Stimulated activated effector memory CD8-positive, alpha-beta T cell treated with anti-CD3 and anti-CD28 coated beads, Interleukin-12 subunit alpha, Interleukin-12 subunit beta, amount 100 ng/mL, for 72 hours (primary cell): ENCODE data around the gene TMEM141.
A peak's percentile ranks its signal among the peaks of the same experiment; 100 is the strongest.
"Not testable (repeated sequence)": the region's sequence is repeated elsewhere in the genome, so short reads cannot be mapped to it uniquely, and the experiment has no call there.

Experiments
- ATAC-seq: fragments of 150-1000 bp; cut with Tn5 transposase; 2 replicates; pipeline ENCODE4 v1.10.0; 2021
- DNase-seq, 2 donors: peaks; one replicate each; pipeline ENCODE4 v3.0.0; 2021 to 2022; ENCODE audit warnings: low spot score in 2 of 2
- H3K27ac Mint-ChIP-seq: one replicate; pipeline ENCODE4 v1.8.0; 2022; ENCODE audit warnings: mild to moderate bottlenecking, mixed read lengths
- H3K36me3 Mint-ChIP-seq: one replicate; pipeline ENCODE4 v1.8.0; 2022; ENCODE audit warnings: mild to moderate bottlenecking, mixed read lengths
- H3K4me1 Mint-ChIP-seq: one replicate; pipeline ENCODE4 v1.8.0; 2022; ENCODE audit warnings: mixed read lengths
- H3K4me3 Mint-ChIP-seq: one replicate; pipeline ENCODE4 v1.8.0; 2022; ENCODE audit warnings: mild to moderate bottlenecking, mixed read lengths
- H3K9me3 Mint-ChIP-seq: one replicate; pipeline ENCODE4 v1.8.0; 2022; ENCODE audit warnings: mixed read lengths

The TMEM141 gene

DNA sequence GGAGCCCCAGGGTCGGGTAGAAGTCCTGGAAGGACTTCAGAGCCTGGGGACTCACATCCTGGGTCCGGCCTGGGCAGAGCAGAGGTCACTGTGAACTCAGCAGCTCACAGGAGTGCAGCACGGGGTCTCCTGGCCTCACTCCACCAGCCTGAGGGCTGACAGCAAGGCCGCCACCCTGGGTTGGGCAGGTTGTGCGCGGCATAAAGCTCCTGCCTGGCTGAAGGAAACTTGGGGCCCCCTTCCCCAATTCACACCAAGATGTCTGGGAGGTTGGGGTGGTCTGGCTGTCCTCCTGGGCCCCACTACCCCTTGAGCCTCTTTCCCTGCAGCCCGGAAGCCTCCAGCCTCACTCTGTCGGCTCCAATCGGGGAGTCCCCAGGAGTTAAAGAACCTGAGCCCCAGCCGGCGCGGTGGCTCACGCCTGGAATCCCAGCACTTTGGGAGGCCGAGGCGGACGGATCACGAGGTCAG lies 28.9 kb upstream of the TMEM141 start:
- no peaks in the 10 kb centered on the region for H3K9me3 Mint-ChIP-seq
- H3K36me3 Mint-ChIP-seq: no peaks in the 10 kb centered on the region
- no peak overlapping the region for H3K27ac Mint-ChIP-seq
- ATAC-seq (no peak), DNase-seq (no peak)
- H3K4me3 Mint-ChIP-seq: no peak overlapping the region
- H3K4me1 Mint-ChIP-seq: peaks cover 18% of the 10 kb centered on the region

DNA sequence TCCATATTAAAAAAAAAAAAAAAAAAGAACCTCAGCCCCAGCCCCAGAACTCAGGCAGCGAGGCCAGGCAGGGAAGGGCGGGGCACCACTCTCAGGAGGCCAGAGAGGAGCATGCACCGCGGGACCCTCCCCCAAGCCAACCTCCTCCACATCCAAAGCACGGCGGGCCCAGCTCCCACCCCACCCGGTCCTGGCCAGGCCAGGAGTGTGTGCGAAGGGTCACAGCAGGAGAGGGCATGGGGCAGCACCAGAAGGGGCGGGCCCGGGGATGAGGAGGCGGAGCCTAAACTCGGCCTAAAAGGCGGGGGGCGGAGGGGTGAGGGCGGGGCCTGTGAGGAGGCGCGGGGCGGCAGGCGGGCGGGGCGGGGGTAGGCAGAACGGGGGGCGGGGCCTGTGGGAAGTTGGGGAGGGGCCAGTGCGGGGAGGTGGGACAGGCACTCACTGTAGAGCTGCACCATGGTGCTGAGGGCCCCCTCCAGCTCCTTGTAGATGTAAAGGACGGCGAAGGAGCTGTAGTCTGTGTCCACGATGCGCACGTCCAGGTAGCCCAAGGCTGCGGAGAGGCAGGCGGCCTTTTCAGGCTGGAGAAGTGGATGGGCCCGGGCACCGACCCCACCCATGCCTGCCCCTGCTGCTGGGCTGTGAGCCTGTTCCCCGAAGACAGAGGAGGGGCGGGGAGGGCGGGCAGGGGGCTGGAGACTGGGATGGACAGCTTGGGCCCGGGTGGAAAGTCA lies 28.1 kb upstream of the TMEM141 start:
- Mint-ChIP-seq H3K4me3 (no peak overlapping the region), H3K4me1 (peaks cover 19% of the 10 kb centered on the region), H3K9me3 (no peaks in the 10 kb centered on the region), H3K36me3 (no peaks in the 10 kb centered on the region), H3K27ac (no peak overlapping the region)
- ATAC-seq: no peak
- DNase-seq: no peak

DNA sequence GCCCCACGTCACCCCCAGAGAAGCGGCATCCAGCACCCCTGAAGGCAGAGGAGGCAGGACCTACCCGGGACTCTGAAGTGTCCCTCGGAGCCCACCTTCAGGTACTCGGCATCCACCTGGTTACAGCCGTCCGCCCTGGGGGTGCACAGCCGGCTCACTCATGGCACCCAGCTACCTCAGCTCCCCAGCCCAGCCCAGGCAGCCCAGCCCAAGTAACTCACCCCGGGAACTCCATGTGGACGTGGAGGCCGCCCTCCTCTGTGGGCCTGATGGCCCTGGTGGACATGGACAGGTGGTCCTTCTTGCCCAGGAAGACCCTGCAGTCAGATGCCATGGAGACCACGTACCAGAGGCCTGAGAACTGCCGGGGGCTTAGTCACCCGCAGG lies 27.5 kb upstream of the TMEM141 start:
- Mint-ChIP-seq H3K4me3 (no peak overlapping the region), H3K4me1 (peaks cover 19% of the 10 kb centered on the region), H3K27ac (no peak overlapping the region), H3K9me3 (no peaks in the 10 kb centered on the region), H3K36me3 (no peaks in the 10 kb centered on the region)
- DNase-seq (no peak), ATAC-seq (no peak)

DNA sequence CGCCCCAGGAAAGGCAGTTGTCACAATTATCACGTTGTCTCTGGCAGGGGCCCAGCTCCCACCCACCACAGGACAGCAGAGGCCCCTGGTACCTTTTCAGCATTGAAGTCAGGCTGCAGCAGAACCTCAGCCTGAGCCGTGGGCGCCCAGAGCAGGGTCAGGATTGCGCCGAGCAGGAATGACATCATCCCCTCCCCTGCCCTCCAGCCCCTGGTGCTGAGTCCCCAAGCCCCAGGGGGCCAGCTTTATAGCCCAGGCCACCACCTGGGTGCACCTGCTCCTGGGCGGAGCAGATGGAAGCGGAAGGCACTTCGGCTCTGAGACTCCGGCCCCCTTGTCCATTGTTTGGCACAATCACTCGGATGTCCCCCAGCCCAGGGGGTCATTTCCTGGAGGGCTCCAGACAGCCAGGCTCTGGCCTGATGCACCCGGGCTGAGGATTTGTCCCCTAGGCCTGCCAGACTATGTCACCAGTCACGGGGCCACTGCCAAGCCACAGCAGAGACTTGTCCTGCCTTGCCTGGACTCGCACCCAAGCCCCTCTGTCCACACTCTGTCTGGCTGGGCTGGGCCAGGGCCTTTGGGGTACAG lies 26.7 kb upstream of the TMEM141 start, which contains the start of gene LCN15:
LCN15 (minus strand) TSS at position 218 of the 591 bp plus-strand sequence; CDS start at position 188, 30 bp downstream.
- no peak within 1 kb of the TSS for H3K27ac Mint-ChIP-seq

DNA sequence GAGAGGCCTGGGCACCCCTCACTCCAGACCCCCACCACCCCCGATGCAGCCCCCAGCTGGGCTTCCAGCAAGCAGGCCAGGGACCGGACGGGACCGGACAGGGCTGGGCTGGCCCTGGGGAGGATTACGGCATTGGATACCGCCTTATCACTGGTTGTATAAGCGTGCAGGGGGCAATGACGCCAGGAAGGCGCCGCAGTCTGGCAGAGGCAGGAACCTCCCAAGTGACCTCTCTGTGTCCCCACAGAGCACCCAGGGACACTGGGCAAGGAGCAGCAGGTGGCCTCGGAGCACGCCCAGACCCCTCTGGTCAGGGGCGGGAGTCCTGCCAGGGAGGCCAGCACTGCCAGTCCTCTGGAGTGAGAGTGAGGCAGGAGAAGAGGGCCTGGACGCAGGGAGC lies 26.1 kb upstream of the TMEM141 start:
- ATAC-seq (no peak), DNase-seq (no peak)
- no peaks in the 10 kb centered on the region for H3K36me3 Mint-ChIP-seq
- H3K27ac Mint-ChIP-seq: no peak overlapping the region
- H3K9me3 Mint-ChIP-seq: no peaks in the 10 kb centered on the region
- peaks cover 24% of the 10 kb centered on the region for H3K4me1 Mint-ChIP-seq
- H3K4me3 Mint-ChIP-seq: no peak overlapping the region

More for the DNA sequence above, 26.7 kb upstream of the TMEM141 start, which contains the start of gene LCN15:
- ATAC-seq (no peak), DNase-seq (no peak)
- peaks cover 19% of the 10 kb centered on the region for H3K4me1 Mint-ChIP-seq
- H3K36me3 Mint-ChIP-seq: no peaks in the 10 kb centered on the region
- H3K4me3 Mint-ChIP-seq: no peak within 1 kb of the TSS
- no peaks in the 10 kb centered on the region for H3K9me3 Mint-ChIP-seq

DNA sequence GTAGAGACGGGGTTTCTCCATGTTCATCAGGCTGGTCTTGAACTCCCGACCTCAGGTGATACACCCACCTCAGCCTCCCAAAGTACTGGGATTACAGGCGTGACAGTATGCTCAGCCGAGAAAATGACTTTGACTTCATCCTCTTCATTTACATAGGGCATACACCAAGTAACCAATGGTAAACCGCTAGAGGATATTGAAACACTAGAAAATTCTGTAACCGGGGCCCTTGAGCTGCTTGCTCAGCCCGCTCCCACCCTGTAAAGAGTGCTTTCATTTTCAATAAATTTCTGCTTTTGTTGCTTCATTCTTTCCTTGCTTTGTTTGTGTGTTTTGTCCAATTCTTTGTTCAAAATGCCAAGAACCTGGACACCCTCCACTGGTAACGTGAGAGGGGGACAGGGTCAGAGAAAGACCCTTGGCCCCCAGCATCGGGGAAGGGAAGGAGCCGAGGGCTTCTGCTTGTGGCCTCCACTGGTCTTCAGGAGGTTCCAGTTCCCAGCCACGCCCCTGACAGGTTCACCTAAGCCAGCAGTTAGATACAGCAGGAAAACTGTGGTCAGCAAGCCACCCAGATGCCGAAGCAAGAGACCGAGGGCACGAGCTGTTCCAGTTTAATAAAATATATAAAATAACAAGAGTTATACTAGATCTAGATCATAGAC lies 25.3 kb upstream of the TMEM141 start:
- peak overlapping the region; percentile 36 for H3K4me3 Mint-ChIP-seq
- H3K27ac Mint-ChIP-seq: peak overlapping the region; percentile 83
- peak; percentile 61 for ATAC-seq
- not testable (repeated sequence) for H3K9me3 Mint-ChIP-seq, DNase-seq, H3K36me3 Mint-ChIP-seq
- peaks cover 24% of the 10 kb centered on the region for H3K4me1 Mint-ChIP-seq

DNA sequence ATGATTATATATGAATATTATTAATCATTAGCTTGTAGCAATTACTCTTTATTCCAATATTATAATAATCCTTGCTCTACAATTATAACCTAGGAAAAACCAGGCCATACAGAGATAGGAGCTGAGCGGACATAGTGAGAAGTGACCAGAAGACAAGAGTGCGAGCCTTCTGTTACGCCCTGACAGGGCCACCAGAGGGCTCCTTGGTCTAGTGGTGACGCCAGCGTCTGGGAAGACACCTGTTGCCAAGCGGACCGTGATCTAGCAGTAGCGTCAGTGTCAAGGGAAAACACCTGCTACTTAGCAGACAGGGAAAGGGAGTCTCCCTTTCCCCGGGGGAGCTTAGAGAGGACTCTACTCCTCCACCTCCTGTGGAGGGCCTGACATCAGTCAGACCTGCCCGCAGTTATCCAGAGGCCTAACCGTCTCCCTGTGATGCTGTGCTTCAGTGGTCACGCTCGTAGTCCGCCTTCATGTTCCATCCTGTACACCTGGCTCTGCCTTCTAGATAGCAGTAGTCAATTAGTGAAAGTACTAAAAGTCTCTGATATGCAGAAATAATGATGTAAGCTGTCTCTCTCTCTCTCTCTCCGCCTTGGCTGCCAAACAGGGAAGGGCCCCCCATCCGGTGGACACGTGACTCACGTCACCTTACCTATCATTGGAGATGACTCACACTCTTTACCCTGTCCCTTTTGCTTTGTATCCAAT lies 24.6 kb upstream of the TMEM141 start:
- Mint-ChIP-seq H3K27ac (peak overlapping the region; percentile 83), H3K4me1 (peaks cover 24% of the 10 kb centered on the region), H3K4me3 (peak overlapping the region; percentile 36)
- H3K36me3 Mint-ChIP-seq, DNase-seq, H3K9me3 Mint-ChIP-seq, ATAC-seq: not testable (repeated sequence)

DNA sequence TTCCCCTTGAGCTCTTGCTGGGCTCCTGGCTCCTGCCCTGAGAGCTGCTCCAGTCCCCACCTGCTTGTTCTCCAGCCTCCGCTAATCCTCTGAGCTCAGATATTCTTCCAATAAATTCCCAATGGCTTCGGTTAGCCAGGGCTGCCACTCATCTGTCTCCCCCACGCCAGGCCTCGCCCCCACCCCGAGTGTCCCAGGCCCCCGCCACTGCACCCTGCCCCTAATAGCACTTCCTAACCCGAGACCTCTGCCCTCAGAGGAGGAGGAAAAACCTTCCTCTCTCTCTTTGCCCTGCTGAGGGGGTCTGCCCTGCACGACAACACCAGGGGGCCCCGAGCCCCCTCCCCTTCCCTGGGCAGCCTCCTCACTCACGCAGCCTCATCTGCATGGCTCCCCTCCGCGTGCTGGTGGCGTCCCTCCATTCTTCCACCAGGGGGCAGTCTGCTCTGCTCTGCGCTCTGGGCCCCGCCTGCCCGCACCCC lies 21.4 kb upstream of the TMEM141 start:
- Mint-ChIP-seq H3K4me1 (peaks cover 31% of the 10 kb centered on the region), H3K27ac (no peak overlapping the region), H3K9me3 (peaks cover 7% of the 10 kb centered on the region), H3K4me3 (no peak overlapping the region), H3K36me3 (no peaks in the 10 kb centered on the region)
- peak; percentile 68 for ATAC-seq
- peak; percentile 43 to 71 for DNase-seq

DNA sequence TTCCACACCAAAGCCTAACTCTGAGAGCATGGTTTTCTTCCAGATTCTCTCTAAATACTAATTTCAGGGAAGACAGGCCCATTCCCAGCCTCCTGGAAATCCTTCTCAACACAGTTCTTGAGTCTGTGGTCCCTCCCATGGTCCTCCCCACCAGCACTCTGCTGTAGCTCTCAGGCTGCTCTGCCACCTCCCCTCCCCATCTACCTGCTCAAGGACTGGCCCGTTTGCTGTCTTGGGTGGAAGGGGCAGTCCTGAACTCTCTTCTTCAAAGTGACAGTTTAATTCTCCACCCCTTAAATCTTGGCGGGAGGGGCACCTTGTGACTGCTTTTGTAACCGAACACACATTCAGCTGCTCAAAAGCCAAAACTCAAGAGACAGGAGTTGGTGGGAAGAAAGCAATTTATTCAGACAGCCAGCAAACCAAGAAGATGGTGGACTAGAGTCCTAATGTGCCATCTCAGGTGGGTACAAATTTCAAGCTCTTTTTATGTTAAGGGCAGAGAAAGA lies 19.2 kb upstream of the TMEM141 start:
- peaks cover 16% of the 10 kb centered on the region for H3K4me1 Mint-ChIP-seq
- ATAC-seq: no peak
- no peaks in the 10 kb centered on the region for H3K36me3 Mint-ChIP-seq
- H3K27ac Mint-ChIP-seq: peak overlapping the region; percentile 37
- no peak for DNase-seq
- peaks cover 7% of the 10 kb centered on the region for H3K9me3 Mint-ChIP-seq
- H3K4me3 Mint-ChIP-seq: no peak overlapping the region

DNA sequence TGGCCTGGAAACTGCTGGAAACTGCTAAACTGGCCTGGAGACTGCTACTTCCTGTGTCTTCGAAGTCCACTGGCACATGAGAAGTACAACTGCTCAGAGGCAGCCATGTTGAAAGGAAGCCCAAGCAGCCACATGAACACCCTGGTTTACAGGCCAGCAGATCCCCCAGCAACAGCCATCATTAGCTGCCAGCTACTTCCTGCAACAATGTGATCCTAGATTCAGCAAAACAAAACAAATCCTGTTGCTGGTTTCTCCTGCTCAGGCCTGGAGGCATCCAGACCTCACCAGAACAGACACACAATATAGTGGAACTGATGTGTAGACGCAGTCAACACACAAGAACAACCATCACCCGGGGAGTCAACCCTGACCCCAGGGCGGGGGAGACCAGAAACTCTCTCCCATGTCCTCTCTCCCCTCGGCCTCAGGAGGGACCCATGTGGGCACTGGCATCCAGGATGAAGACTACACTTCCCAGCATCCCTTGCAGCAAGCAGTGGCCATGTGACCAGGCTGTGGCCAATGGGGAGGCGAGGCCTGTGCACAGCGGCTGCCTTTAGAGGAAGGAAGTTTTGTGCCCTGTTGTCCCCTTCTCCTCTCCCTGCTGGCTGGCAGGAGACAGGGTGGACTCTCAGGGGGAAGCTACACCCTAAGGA lies 17.6 kb upstream of the TMEM141 start:
- DNase-seq: peak in 1 of 2 donors; percentile 66
- Mint-ChIP-seq H3K4me1 (peaks cover 12% of the 10 kb centered on the region), H3K27ac (no peak overlapping the region), H3K9me3 (peaks cover 7% of the 10 kb centered on the region), H3K36me3 (no peaks in the 10 kb centered on the region), H3K4me3 (no peak overlapping the region)
- peak; percentile 71 for ATAC-seq

DNA sequence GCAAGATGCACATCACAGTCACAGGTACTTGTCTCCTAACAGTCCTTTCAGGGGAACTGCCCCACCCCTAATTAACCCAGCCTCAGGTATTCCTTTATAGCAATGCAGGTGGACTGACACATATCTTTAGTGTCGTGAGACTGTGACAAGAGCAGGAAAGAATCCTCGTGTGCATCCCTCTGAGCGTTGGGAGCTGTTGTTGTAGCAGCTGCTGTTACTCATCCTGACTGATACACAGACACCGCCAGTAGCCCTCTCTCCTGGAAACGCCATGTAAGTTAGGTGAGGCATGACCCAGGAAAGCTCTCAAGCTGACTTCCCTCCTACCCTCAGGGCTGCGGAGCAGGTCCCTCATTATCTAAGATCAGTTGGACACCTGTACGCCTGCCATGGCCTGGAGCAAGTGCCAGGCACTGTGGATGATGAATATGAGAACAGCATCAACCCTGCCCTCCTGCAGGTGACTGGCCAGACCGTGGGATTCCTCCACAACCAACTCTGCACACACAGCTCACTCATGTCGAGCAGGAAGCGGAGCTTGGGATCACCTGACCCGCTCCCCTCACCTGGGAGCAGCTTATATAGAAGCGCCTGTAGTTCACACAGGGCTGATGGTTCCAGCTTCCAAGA lies 16.6 kb upstream of the TMEM141 start:
- Mint-ChIP-seq H3K27ac (no peak overlapping the region), H3K36me3 (no peaks in the 10 kb centered on the region), H3K4me3 (no peak overlapping the region), H3K4me1 (peaks cover 12% of the 10 kb centered on the region), H3K9me3 (peaks cover 7% of the 10 kb centered on the region)
- ATAC-seq: no peak
- no peak for DNase-seq

DNA sequence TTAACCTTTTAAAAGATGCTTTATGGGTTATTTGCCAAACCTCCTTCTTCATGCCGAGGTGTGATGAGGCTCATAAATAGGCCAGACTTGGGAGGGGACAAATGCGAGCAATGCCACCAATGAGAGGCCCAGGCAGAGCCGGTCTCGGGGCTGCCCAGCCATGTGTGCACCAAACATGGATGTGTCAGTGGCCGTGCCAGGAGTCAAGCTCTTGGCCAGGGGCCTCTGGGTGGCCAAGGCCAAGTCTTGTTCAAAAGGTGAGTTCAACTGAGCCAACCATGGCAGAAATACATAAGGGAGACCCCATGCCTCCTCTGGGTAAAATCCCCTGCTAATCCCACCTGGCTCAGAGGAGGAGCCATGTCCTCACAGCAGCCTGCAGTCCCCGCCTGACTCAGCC lies 16.0 kb upstream of the TMEM141 start:
- H3K9me3 Mint-ChIP-seq: peaks cover 7% of the 10 kb centered on the region
- no peaks in the 10 kb centered on the region for H3K36me3 Mint-ChIP-seq
- H3K4me3 Mint-ChIP-seq: no peak overlapping the region
- no peak overlapping the region for H3K27ac Mint-ChIP-seq
- peaks cover 7% of the 10 kb centered on the region for H3K4me1 Mint-ChIP-seq
- DNase-seq: no peak
- ATAC-seq: no peak

DNA sequence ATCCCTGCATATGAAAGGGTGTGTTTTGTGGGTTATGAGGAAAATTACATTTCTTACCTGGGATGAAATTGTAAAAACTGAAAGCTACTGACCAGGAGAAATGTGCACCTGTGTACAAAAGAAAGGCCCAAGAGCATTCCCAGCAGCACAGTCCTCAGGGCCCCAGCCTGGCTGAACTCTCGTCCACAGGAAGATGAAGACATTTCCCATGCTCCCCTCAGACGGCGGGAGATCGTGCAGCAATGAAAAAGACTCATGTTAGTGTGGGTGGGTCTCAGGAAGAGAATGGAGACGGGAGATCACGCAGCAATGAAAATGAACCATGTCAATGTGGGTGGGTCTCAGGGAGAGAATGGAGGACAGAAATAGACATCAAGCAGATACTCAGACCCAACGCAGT lies 14.2 kb upstream of the TMEM141 start:
- Mint-ChIP-seq H3K4me3 (no peak overlapping the region), H3K9me3 (peaks cover 7% of the 10 kb centered on the region), H3K4me1 (peaks cover 7% of the 10 kb centered on the region), H3K27ac (no peak overlapping the region), H3K36me3 (no peaks in the 10 kb centered on the region)
- ATAC-seq: no peak
- no peak for DNase-seq

DNA sequence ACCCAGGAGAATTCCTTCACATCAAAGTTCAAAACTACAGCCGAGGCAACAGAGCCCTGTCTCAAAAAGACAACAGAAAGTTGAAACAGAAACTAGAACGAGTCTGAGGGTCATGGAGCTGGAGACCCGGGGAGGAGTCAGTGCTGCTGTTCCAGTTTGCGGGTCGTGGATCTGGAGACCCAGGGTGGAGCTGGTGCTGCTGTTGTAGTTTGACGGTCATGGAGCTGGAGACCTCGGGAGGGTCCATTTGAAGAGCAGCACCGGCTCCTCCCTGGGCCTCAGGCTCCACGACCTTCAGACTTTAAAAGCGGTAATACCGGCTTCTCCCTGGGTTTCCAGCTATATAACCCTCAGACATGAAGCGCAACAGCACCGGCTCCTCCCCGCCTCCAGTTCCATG lies 13.8 kb upstream of the TMEM141 start:
- no peak for ATAC-seq
- H3K36me3 Mint-ChIP-seq: no peaks in the 10 kb centered on the region
- DNase-seq: no peak
- H3K9me3 Mint-ChIP-seq: peaks cover 7% of the 10 kb centered on the region
- peaks cover 7% of the 10 kb centered on the region for H3K4me1 Mint-ChIP-seq
- H3K27ac Mint-ChIP-seq: no peak overlapping the region
- H3K4me3 Mint-ChIP-seq: no peak overlapping the region
